Measurements from ENCODE around the gene GPR31.

- TF ChIP-seq, protein P1, sequence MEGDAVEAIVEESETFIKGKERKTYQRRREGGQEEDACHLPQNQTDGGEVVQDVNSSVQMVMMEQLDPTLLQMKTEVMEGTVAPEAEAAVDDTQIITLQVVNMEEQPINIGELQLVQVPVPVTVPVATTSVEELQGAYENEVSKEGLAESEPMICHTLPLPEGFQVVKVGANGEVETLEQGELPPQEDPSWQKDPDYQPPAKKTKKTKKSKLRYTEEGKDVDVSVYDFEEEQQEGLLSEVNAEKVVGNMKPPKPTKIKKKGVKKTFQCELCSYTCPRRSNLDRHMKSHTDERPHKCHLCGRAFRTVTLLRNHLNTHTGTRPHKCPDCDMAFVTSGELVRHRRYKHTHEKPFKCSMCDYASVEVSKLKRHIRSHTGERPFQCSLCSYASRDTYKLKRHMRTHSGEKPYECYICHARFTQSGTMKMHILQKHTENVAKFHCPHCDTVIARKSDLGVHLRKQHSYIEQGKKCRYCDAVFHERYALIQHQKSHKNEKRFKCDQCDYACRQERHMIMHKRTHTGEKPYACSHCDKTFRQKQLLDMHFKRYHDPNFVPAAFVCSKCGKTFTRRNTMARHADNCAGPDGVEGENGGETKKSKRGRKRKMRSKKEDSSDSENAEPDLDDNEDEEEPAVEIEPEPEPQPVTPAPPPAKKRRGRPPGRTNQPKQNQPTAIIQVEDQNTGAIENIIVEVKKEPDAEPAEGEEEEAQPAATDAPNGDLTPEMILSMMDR (IDR thresholded peaks at IDR 0.05), result no peak
- no peak for TF ChIP-seq EZH2 (IDR thresholded peaks at IDR 0.05; ENCODE audit: borderline replicate concordance, insufficient read depth, low read depth, low read length, poor library complexity, severe bottlenecking)
Observed at GRCh38 chr6:167122827-167123657, 34.7 kb downstream of the GPR31 start, which contains the start of gene CCR6.
